VCaP (cell line): ENCODE measurements around the gene FAM171A1.

Source experiments
- H3K27ac ChIP-seq: fragments of 450-650 bp; 2 replicates; pipeline ENCODE4 v1.5.1; 2017
- TF ChIP-seq, protein P1 (sequence below): fragments of 450-650 bp; conservative IDR thresholded peaks from 2 replicates; pipeline ENCODE4 v1.5.1; 2017; ENCODE audit warnings: mild to moderate bottlenecking, moderate library complexity

FAM171A1 gene

DNA sequence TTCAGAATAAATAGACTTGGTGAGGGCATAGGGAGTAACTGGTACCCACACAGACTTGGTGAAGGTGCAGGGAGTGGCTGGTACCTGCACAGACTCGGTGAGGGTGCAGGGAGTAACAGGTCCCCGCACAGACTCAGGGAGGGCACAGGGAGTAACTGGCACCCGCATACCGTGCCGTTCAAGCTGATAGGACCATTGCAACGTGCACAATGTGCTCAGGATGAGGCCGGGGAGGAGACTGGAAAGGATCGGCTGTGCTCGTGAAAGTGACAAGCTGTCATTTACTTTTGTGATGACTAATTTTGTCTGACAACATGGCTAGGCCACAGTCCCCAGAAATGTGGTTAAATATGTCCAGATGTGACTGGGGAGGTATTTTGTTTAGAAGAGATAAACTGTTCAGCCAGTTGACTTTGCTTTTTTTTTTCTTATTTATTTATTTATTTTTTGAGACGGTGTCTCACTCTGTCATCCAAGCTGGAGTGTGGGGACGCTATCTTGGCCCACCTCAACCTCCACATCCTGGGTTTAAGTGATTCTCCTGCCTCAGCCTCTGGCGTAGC lies 126.4 kb downstream of the FAM171A1 start:
- TF ChIP-seq, protein P1, sequence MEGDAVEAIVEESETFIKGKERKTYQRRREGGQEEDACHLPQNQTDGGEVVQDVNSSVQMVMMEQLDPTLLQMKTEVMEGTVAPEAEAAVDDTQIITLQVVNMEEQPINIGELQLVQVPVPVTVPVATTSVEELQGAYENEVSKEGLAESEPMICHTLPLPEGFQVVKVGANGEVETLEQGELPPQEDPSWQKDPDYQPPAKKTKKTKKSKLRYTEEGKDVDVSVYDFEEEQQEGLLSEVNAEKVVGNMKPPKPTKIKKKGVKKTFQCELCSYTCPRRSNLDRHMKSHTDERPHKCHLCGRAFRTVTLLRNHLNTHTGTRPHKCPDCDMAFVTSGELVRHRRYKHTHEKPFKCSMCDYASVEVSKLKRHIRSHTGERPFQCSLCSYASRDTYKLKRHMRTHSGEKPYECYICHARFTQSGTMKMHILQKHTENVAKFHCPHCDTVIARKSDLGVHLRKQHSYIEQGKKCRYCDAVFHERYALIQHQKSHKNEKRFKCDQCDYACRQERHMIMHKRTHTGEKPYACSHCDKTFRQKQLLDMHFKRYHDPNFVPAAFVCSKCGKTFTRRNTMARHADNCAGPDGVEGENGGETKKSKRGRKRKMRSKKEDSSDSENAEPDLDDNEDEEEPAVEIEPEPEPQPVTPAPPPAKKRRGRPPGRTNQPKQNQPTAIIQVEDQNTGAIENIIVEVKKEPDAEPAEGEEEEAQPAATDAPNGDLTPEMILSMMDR, result no peak
- H3K27ac ChIP-seq, result no peak overlapping the region

DNA sequence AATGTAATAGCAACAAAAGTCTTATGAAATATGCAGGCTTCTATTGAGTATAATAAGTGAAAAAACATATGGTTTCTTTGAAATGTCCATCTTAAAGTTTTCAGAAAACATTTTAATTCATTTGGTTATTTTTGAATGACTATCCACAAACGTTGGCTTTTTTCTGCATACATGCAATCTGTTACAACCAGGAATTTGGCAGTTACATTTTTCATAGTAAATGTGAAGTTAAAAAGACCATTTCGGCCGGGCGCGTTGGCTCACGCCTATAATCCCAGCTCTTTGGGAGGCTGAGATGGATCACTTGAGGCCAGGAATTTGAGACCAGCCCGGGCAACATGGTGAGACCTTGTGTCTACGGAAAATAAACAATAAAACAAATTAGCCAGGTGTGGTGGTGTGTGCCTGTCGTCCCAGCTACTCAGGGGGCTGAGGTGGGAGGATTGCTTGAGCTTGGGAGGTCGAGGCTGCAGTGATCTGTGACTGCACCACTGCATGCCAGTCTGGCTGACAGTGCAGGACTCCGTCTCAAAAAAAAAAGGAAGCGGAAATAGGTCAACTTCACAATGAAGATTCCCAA lies 128.7 kb downstream of the FAM171A1 start:
- no peak overlapping the region for H3K27ac ChIP-seq
- TF ChIP-seq, protein P1, result no peak

DNA sequence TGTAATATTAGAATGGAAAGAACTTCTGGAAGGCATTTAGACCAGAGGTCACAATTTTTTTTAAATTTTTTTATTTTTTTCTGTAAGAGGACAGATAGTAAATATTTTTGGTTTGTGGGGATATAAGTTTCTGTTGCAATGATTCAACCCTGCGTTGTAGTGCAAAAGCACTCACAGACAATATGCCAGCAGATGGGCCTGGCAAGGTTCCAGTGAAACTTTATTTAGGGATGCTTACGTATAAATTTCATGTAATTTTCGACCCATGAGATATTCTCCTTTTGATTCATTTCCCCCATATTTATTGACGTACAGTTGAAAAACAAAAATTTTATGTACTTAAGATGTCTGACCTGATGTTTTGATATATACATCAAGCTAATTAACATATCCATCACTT lies 129.8 kb downstream of the FAM171A1 start:
- TF ChIP-seq, protein P1, result no peak
- H3K27ac ChIP-seq, result no peak overlapping the region

DNA sequence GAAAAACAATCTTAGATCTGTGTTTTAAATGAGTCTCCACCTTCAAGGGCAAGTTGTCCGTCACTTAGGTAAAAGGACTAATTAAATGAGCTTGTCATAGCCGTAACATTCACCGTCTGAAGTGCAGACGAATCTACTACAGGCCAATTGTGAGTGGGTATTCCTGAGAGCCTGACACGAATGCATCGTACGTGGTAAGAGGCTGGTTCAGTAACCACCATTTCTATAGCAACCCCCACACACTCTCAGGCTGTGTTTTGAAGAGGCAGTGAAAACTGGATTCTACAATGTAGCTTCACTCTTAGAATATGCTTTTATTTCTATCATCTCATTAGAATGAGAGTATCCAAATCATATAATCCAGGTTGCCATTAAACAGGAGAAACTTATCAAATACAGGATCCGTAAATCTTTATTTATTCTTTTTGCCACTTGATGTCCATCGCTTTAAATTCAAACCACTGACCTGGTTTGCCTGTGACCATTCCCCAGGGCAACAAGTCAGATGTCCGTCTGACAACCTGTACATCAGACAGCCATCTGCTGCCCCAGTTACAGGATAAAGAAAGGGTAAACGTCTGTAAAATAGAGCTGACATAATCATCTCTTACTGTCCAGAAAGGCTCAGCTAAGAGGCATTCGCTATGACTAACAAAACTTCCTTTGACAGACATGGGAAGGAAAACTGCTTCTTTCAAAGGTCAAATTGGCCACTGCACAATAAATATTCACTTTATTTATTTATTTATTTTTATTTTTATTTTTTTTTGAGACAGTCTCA lies 132.3 kb downstream of the FAM171A1 start:
- no peak overlapping the region for H3K27ac ChIP-seq
- TF ChIP-seq, protein P1, result no peak

DNA sequence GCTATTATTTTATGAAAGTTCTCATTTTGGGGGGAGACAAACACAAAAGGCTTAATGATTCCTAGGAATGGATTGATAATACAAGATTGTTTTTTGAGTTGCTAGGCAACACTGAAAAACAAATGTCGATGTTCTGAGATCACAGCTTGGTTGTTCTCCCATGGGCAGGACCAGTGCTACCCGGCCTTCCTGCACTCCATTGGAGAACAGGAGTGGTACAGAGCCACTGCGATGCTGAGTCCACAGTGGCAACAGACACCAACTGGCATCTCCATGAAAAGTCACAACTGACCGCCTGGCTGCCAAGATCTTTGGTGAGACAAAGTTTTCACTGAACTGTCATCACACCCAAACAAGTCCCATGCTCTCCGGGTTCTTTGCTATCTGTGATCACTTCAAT lies 133.7 kb downstream of the FAM171A1 start:
- no peak overlapping the region for H3K27ac ChIP-seq
- TF ChIP-seq, protein P1, result no peak

DNA sequence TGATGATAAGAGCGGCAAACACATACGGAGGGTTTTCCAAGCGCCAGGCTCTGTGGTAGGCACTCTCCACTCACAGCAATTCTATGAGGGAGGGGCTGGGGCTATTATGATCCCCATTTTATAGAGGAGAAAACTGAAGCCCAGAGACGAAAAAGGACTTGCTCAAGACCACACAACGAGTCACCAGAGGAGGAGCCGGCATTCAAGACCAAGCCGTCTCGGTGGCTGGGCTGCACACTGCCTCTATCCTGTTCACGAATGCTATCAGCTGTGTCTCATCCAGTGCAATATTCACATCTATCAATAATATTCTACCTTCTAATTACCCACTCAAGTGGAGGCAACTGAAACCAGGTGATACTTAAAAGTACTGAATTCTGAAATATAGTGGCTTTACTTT lies 134.7 kb downstream of the FAM171A1 start:
- no peak overlapping the region for H3K27ac ChIP-seq
- TF ChIP-seq, protein P1, result no peak

DNA sequence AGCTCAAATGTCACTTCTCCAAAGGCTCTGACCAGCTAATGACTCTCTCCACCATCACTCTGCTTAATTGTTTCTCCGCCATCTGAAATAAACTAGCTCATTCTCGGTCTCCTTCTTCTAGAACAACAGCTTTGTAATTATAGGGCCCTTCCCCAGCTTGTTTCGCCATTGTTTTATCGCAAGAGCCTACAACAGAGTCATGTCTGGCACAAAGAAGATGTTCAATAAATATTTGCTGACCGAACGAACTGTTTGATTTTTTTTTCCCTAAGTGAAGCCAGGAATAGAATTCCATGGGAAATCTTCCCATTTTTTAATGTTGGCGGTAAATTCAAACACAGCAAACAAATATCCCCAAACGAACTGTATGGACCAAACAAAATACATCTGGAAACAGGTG lies 138.8 kb downstream of the FAM171A1 start:
- TF ChIP-seq, protein P1, result no peak
- H3K27ac ChIP-seq, result no peak overlapping the region
